ENCODE data around the gene GOLGA6A.
A peak's percentile ranks its signal among the peaks of the same experiment; 100 is the strongest.

GOLGA6A gene

GRCh38 chr15:74036271-74037170 is 45.8 kb downstream of the GOLGA6A start:
- peak; percentile 80 for DNase-seq (ENCODE audit: low spot score)

GRCh38 chr15:74035121-74036017 is 47.0 kb downstream of the GOLGA6A start:
- DNase-seq (ENCODE audit: low spot score): no peak

DNA sequence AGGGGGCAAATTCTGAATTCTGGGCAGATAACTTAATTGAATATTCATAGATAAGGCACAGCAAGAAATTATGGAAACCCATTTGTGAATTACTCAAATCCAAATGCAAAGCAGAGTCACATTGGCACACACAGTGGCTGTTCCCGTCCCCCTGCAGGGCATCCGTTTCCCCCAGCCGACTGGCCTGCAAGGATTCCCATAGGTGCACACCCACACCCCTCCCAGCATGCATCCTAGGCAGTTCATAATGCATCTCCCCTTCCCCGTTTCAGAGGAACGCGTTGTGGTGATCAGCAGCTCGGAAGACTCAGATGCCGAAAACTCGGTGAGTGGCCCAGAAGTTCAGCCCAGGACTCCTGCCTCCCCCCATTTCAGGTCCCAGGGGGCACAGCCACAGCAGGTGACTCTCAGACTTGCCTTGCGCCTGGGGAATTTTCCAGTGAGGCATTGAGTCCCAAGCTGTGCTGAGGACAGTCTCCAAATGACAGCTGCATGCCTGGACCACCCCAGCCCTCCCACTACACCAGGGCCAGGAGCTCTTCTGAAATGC is 48.1 kb downstream of the GOLGA6A start:
- DNase-seq (ENCODE audit: low spot score): no peak

DNA sequence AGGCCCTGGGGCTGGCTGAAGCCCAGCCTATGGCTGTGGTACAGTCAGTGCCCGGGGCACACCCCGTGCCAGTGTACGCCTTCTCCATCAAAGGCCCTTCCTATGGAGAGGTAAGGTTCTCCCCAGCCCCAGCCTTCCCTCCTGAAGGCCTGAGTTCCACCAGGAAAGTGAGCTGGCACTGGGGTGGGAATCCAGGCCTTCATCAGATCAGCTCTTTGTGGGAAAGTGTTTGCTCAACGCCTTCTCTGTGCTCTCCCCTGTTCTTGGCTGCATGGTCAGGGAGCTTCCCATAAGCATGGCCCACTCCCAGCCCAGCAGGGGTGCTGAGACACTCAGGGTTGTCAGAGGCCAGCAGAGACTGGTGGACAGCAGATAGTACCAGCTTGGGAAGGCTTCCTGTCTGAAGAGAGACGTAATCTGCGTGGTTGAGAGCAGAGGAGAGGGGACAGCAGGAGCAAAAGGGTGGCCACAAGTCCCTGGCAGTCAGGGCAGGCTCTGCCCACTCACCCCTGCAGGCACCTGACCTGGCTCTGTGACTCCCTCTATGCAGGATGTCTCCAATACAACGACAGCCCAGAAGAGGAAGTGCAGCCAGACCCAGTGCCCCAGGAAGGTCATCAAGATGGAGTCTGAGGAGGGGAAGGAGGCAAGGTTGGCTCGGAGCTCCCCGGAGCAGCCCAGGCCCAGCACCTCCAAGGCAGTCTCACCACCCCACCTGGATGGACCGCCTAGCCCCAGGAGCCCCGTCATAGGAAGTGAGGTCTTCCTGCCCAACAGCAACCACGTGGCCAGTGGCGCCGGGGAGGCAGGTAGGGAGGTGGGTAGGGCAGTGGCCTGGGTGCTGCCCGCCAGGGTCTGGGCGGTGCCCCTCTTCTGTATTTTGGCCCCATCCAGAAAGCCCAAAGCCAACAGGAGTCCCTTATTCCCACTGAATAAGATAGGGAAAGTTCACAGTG is 49.5 kb downstream of the GOLGA6A start:
- DNase-seq (ENCODE audit: low spot score): no peak

DNA sequence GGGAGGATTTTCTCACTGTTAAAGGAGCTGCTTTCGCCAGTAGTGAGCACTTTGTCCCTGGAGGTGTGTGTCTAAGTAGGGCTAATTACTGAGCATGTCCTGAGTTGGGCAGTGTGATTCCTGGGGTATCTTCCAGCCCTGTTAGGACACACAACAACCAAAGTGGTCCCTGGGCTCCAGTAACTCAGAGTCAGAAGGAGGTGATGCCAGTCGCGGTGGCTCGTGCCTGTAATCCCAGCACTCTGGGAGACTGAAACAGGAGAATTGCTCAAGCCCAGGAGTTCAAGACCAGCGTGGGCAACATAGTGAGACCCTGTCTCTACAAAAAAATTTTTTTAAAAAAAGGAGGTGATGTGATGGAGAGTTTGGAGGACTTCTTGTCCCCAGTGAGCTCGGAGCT is 50.3 kb downstream of the GOLGA6A start:
- DNase-seq (ENCODE audit: low spot score): no peak

GRCh38 chr15:74028646-74029045 is 53.7 kb downstream of the GOLGA6A start:
- no peak for DNase-seq (ENCODE audit: low spot score)

DNA sequence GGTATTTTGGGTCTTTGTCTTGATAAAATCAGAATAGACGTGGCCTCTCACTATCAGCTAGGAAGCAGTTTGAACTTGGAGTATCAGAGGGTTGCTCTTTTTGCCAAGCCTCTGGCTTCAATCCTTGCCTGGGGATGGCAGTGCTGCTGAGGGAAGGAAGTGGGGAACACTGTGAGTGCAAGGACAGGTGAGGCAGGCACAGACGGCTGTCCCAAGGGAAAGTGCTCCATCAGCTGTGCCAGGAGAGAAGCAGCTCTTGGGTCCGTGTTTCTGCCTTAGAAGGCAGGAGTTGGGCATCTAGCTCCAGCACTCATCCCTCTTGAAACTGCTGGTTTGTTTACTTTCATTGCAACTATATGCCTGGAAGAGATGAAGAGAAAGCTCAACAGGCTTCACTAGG is 54.7 kb downstream of the GOLGA6A start:
- no peak for DNase-seq (ENCODE audit: low spot score)

DNA sequence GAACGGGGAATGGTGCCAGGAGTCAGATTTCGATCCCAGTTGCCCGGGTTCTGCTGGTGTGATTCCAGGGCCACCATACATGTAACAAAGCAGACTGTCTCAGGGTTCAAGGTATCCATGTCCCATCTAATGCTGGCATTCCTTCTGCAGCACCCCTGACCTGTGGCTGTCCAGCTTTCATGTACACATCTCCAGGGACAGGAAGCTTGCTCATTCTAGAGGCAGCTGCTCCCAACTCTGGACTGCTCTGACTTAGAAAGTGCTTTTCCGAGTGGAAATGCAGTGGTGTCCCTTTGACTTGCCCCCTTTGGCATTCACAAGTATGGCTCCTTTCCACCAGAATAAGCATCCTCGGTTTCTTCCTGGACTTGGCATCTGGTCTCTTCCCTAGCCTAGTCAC is 56.9 kb downstream of the GOLGA6A start:
- DNase-seq (ENCODE audit: low spot score): no peak

GRCh38 chr15:74024687-74025086 is 57.7 kb downstream of the GOLGA6A start:
- DNase-seq (ENCODE audit: low spot score): no peak

DNA sequence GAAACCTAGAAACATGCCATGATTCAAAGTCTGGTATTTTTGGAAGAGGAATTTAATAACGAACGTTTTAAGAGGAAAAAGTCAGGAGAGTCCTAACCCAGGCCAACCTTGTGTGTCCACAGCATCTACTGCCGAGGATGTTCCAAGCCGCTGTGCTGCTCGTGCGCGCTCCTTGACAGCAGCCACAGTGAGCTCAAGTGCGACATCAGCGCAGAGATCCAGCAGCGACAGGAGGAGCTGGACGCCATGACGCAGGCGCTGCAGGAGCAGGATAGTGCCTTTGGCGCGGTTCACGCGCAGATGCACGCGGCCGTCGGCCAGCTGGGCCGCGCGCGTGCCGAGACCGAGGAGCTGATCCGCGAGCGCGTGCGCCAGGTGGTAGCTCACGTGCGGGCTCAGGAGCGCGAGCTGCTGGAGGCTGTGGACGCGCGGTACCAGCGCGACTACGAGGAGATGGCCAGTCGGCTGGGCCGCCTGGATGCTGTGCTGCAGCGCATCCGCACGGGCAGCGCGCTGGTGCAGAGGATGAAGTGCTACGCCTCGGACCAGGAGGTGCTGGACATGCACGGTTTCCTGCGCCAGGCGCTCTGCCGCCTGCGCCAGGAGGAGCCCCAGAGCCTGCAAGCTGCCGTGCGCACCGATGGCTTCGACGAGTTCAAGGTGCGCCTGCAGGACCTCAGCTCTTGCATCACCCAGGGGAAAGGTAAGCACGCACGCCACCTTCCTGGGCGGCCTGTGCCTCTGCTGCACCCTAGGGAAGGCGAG is 59.5 kb downstream of the GOLGA6A start:
- no peak for DNase-seq (ENCODE audit: low spot score)
